Stimulated activated naive CD8-positive, alpha-beta T cell treated with anti-CD3 and anti-CD28 coated beads, Interleukin-15, Interleukin-2, amounts not matched to agents 100 U/mL and 50 U/mL, for 24 hours (primary cell): ENCODE measurements around the gene HAT1.
"Not testable (repeated sequence)": the region's sequence is repeated elsewhere in the genome, so short reads cannot be mapped to it uniquely, and the experiment has no call there.

Experiments used
- ATAC-seq: fragments of 150-1000 bp; cut with Tn5 transposase; one replicate; pipeline ENCODE4 v1.10.0; 2021
- DNase-seq: peaks from one replicate; pipeline ENCODE4 v3.0.0; 2021

HAT1 gene

GRCh38 chr2:171922230-171923022, at the start of gene HAT1:
Gene HAT1, plus strand, starts transcription at chr2:171922461. Its CDS starts 40 bp downstream, at chr2:171922501.
- ATAC-seq, result peak; percentile 98
- peak; percentile 99 for DNase-seq

GRCh38 chr2:171874517-171874916, 47.7 kb upstream of the HAT1 start:
- ATAC-seq, result no peak
- DNase-seq, result no peak

GRCh38 chr2:171874963-171875362, 47.3 kb upstream of the HAT1 start:
- no peak for ATAC-seq

GRCh38 chr2:171878481-171878993, 43.7 kb upstream of the HAT1 start:
- no peak for DNase-seq
- peak; percentile 24 for ATAC-seq

More at GRCh38 chr2:171874963-171875362, 47.3 kb upstream of the HAT1 start:
- no peak for DNase-seq

GRCh38 chr2:171879865-171880264, 42.4 kb upstream of the HAT1 start:
- DNase-seq (no peak), ATAC-seq (no peak)

GRCh38 chr2:171880774-171881173, 41.5 kb upstream of the HAT1 start:
- ATAC-seq, result no peak

GRCh38 chr2:171882089-171882769, 40.0 kb upstream of the HAT1 start:
- ATAC-seq, result peak; percentile 79
- DNase-seq, result no peak

More at GRCh38 chr2:171880774-171881173, 41.5 kb upstream of the HAT1 start:
- no peak for DNase-seq

- ATAC-seq (no peak), DNase-seq (no peak)
Observed at GRCh38 chr2:171883275-171883893, 38.9 kb upstream of the HAT1 start.

GRCh38 chr2:171889333-171889732, 32.9 kb upstream of the HAT1 start:
- no peak for DNase-seq
- no peak for ATAC-seq

GRCh38 chr2:171889808-171890207, 32.5 kb upstream of the HAT1 start:
- ATAC-seq (no peak), DNase-seq (no peak)

- DNase-seq (no peak), ATAC-seq (no peak)
Observed at GRCh38 chr2:171893196-171893823, 29.0 kb upstream of the HAT1 start.

- ATAC-seq (peak; percentile 97), DNase-seq (peak; percentile 82)
Observed at GRCh38 chr2:171893824-171894611, 28.2 kb upstream of the HAT1 start, which contains the start of gene SLC25A12. Gene SLC25A12, minus strand, starts transcription at chr2:171894244. Its CDS starts 30 bp downstream, at chr2:171894214.

- ATAC-seq (no peak), DNase-seq (no peak)
Observed at GRCh38 chr2:171894612-171894947, 27.7 kb upstream of the HAT1 start.

- DNase-seq (no peak), ATAC-seq (no peak)
Observed at GRCh38 chr2:171895786-171896185, 26.5 kb upstream of the HAT1 start.

GRCh38 chr2:171899623-171900282, 22.5 kb upstream of the HAT1 start:
- DNase-seq, ATAC-seq: not testable (repeated sequence)

- no peak for ATAC-seq
Observed at GRCh38 chr2:171902840-171903420, 19.3 kb upstream of the HAT1 start.

GRCh38 chr2:171908235-171908634, 14.0 kb upstream of the HAT1 start:
- no peak for ATAC-seq
- no peak for DNase-seq

More at GRCh38 chr2:171902840-171903420, 19.3 kb upstream of the HAT1 start:
- no peak for DNase-seq

GRCh38 chr2:171909266-171909665, 13.0 kb upstream of the HAT1 start:
- DNase-seq, result no peak
- no peak for ATAC-seq

GRCh38 chr2:171910494-171910893, 11.8 kb upstream of the HAT1 start:
- no peak for ATAC-seq
- no peak for DNase-seq

- ATAC-seq, result no peak
- DNase-seq, result no peak
Observed at GRCh38 chr2:171913517-171913916, 8.7 kb upstream of the HAT1 start.
